DND-41 (cell line): ENCODE measurements around the gene MFAP3L.

Source experiments
- CTCF ChIP-seq: IDR thresholded peaks from 2 replicates; pipeline ENCODE4 v1.5.1; 2012; ENCODE audit warnings: borderline replicate concordance, low read length, moderate library complexity, mild to moderate bottlenecking; ENCODE audit not compliant: poor library complexity, severe bottlenecking; ENCODE audit errors: extremely low read depth
- EZH2 ChIP-seq: IDR thresholded peaks from 3 replicates; pipeline ENCODE4 v1.6.1; 2012; ENCODE audit warnings: borderline replicate concordance, low read depth, mild to moderate bottlenecking, moderate library complexity, low read length, inconsistent platforms; ENCODE audit not compliant: severe bottlenecking

DNA sequence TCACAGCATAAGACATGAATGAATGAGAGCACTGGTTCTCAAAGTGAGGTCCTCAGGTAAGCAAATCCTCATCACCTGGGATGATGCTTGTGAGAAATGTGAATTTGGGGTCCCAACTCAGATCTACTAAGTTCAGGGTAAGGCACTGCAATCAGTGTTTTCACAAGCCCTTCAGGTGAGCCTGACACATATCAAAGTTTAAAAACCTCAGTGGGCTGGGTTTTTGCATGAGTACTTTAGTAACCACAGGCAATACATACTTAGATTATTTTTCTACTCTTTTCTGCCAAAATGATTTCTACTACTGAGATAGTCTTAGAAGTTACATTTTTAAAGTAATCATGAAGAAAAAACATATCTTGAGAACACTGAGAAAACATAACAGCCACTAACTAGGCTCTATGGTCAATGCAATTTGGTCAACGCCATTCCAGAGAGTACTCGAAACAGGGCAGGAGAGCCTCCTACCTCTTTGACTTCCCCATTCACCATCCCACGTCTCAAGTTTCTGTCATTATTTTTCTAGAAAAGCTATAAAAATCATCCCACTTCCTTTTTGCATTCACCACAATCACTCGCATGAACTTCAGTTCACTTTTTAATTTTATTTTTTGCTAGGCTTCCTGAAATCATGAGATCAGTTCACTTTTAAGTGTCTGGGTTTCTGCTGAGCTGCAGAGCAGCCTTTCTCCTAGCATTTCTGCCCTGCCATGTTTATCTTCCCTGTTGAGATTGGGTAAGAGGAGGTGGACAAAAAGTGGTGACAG, 73.8 kb downstream of the MFAP3L start:
- TF ChIP-seq CTCF (no peak), EZH2 (no peak)
